Colonic mucosa (tissue), 4 donors: ENCODE data around the gene ATP13A3. TPM values are rescaled to one million over a fixed set of nuclear protein-coding genes. Genes with fewer than 3 reads are reported as not detected.
"Not testable (repeated sequence)": the region's sequence is repeated elsewhere in the genome, so short reads cannot be mapped to it uniquely, and the experiment has no call there.

Source experiments
- DNase-seq: peaks from one replicate; pipeline ENCODE4 v3.0.0-alpha.2; 2020
- H3K27ac ChIP-seq: fragments of 200-600 bp; one replicate; pipeline ENCODE4 v1.8.0; 2021
- H3K27me3 ChIP-seq: fragments of 200-600 bp; one replicate; pipeline ENCODE4 v1.8.0; 2021
- H3K36me3 ChIP-seq: fragments of 200-600 bp; one replicate; pipeline ENCODE4 v1.8.0; 2021
- H3K4me1 ChIP-seq: fragments of 200-600 bp; one replicate; pipeline ENCODE4 v1.8.0; 2021; ENCODE audit warnings: mild to moderate bottlenecking
- H3K4me3 ChIP-seq: fragments of 200-600 bp; one replicate; pipeline ENCODE4 v1.8.0; 2021
- H3K9ac ChIP-seq, 2 donors: one replicate each; pipeline ENCODE4 v1.7.0; 2013; ENCODE audit warnings: control low read depth in 2 of 2, low read depth in 2 of 2, low read length in 2 of 2
- H3K9me3 ChIP-seq: fragments of 200-600 bp; one replicate; pipeline ENCODE4 v1.8.0; 2021
- CTCF ChIP-seq: fragments of 200-600 bp; IDR thresholded peaks from one replicate; pipeline ENCODE4 v1.8.0; 2022; ENCODE audit warnings: antibody characterized with exemption, mild to moderate bottlenecking
- intact Hi-C: fragments of 100-400 bp; cut with DNase I; formaldehyde crosslinking; loops from one replicate; pipeline ENCODE4 v1.14.1; 2022
- total RNA-seq, 2 donors: library from RNA; stranded (reverse); fragmentation: NEBNext Ultra II Directional in 1 of 2; extraction: Animal tissue kit (Norgen Biotek cat#: 25700) in 1 of 2; gene quantifications; one replicate each; pipeline ENCODE4 v1.2.1, GENCODE V29; 2021
- donor health status: healthy.
- donor health status: DM: no; HTN: no; CAD: no.
- donor health status: DM: no; HTN: no; CAD: no.

The ATP13A3 gene
- total RNA-seq, 2 donors from 2014 or later = 86.0 to 89.8 TPM

DNA sequence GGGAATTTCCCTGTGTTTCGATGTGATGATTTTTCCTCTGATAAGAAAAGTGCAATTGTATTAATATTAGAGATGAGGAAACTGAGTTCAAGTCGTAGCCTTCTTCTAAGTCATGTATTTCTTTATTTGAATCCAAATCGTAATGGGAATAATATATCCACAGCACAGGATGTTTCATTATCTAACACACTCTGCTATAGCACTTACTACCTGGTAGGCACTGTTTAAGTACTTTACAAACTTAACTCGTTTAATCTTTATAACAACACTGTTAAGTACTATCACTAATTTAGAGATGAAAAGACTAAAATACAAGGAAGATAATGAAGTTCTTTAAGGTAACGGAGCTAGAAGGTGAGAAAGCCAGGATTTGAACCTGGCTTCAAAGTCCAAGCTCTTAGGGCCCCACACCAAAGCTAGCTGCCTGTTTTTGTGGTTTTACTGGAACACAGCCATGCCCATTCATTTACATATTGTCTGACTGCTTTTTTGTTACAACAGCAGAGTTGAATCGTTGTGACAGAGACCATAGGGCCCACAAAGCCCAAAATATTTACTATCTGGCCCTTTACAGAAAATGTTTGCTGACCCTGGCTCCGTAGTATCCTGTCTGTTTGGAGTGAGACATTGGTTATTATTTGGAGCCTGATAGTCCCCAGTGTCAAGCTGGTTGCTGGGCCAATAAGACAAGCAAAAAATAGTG is 9.6 kb upstream of the ATP13A3 start:
- intact Hi-C loops = no loop called here
- H3K4me1 ChIP-seq = peaks cover 6% of the 10 kb centered on the region
- DNase-seq = peak; percentile 35
- H3K4me3 ChIP-seq = no peak overlapping the region
- H3K36me3 ChIP-seq = no peaks in the 10 kb centered on the region
- H3K27me3 ChIP-seq = no peaks in the 10 kb centered on the region
- no peak overlapping the region for H3K9ac ChIP-seq
- H3K27ac ChIP-seq = no peak overlapping the region
- no peak for TF ChIP-seq CTCF
- no peaks in the 10 kb centered on the region for H3K9me3 ChIP-seq

DNA sequence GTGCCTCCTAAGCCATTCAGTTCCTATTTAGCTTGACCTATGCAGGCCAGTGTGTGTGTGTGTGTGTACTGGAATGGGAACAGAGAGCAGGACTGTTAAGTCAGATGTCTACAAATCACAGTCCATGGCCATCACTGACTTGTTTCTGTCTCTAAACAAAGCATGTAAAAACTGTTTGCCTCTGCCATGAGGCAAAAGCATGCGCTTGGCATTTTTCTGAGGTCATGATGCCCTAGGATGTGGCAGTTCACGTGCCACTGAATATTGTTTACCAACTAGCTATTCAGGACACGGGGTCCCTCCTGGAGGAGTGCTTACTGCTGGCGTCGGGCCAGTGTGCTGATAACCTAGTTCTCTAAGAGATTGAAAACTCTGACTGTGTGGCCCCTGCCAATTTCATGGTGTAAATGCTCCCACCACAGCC is 8.2 kb upstream of the ATP13A3 start:
- Histone ChIP-seq H3K36me3 (no peaks in the 10 kb centered on the region), H3K9ac (no peak overlapping the region), H3K27me3 (no peaks in the 10 kb centered on the region), H3K4me1 (peaks cover 6% of the 10 kb centered on the region), H3K9me3 (no peaks in the 10 kb centered on the region), H3K27ac (no peak overlapping the region), H3K4me3 (no peak overlapping the region)
- peak; percentile 28 for DNase-seq
- TF ChIP-seq CTCF = no peak
- intact Hi-C loops = no loop called here

DNA sequence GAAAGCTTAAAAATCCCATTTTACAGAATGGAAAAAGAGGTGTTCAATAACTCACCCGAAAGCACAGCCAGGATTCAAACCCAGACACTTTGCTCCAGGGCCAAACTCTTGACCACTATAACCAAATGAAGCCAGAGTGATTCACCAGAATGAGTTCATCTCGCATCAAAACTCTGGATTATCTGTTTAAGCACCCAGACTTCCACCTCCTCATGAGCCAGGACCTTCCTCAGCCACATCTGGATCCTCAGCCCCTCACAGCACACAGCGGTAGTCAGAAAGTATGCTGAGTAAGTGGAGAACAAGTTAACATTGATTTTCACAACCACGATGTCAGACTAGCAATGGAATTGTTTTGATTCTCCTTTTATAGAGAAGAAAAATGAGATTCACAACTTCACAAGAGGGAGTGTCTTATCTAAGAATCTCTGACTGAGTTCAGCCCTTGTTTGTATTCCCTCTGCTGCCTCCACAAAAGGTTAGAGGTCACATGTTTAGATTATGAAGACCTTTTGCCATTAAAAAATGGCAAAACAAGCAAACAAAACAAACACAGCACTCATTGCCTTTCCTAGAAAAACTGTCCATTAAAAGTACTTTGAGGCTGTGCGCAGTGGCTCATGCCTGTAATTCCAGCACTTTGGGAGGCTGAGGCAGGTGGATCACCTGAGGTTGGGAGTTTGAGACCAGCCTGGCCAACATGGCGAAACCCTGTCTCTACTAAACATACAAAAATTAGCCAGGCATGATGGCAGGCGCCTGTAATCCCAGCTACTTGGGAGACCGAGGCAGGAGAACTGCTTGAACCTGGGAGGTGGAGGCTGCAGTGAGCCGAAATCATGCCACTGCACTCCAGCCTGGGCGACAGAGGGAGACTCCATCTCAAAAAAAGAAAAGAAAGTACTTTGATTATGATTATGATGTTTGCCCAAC is 7.5 kb upstream of the ATP13A3 start:
- H3K27ac ChIP-seq, intact Hi-C loops: not testable (repeated sequence)

GRCh38 chr3:194492001-194492400 is 5.2 kb upstream of the ATP13A3 start:
- Histone ChIP-seq H3K36me3 (no peaks in the 10 kb centered on the region), H3K4me1 (peaks cover 3% of the 10 kb centered on the region), H3K9me3 (no peaks in the 10 kb centered on the region), H3K27ac (no peak overlapping the region), H3K4me3 (no peak overlapping the region), H3K9ac (no peak overlapping the region), H3K27me3 (no peaks in the 10 kb centered on the region)
- no peak for TF ChIP-seq CTCF
- DNase-seq = no peak
- intact Hi-C loops = no loop called here

More for the DNA sequence above, 7.5 kb upstream of the ATP13A3 start:
- not testable (repeated sequence) for H3K27me3 ChIP-seq, H3K4me3 ChIP-seq, H3K9me3 ChIP-seq, H3K36me3 ChIP-seq, H3K4me1 ChIP-seq, DNase-seq
- peak overlapping the region in 1 of 2 donors; percentile 26 for H3K9ac ChIP-seq

DNA sequence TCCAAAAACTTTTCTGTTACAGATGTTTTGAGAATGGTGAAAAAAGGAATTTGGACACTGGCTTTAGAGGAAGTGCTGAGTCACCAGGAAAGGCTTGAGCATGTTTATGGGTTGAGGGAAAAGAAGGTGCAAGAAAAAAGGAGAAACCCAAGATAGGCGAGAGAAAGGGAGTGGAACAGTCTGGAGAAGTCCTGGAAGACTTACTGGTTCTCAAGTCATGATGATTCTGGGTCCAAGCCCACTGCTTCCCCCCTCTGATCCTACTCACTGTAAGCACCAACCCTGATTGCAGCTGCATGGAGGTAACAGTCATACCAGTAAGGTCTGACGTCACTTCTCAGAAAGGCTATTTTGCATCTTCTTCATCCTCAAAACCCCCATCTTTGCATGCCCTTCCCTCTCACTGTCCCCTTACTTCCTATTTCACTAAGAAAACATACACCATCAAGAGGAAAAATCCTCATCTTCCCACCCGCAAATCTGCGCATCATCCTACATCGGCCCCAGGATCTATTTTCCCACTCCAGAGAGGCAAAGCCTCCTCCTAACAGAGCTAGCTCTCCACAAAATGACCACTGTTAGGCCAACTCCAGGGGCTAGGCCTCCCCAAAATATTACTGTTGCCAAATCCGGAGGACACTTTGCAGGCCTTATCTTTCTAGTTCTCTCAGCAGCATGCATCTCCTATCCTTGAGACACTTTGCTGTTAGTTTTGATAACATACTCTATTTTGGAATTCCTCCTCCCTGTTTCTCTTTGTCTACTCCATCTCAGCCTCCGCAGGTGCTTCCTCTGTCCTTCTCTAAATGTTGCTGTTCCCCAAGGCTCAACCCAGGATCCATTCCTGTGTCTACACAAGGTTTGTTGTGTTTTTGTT is 3.2 kb upstream of the ATP13A3 start:
- DNase-seq = no peak
- Histone ChIP-seq H3K4me3 (no peak overlapping the region), H3K27ac (no peak overlapping the region), H3K9ac (no peak overlapping the region), H3K4me1 (peaks cover 3% of the 10 kb centered on the region), H3K36me3 (no peaks in the 10 kb centered on the region), H3K9me3 (no peaks in the 10 kb centered on the region), H3K27me3 (no peaks in the 10 kb centered on the region)
- TF ChIP-seq CTCF = no peak
- intact Hi-C loops = loop anchor here (5.0 kb wide), 1 partner anchor 82 kb away; no protein-coding TSS in a partner anchor
